ENCODE measurements around the gene STK24.
A peak's percentile ranks its signal among the peaks of the same experiment; 100 is the strongest.
"Not testable (repeated sequence)": the region's sequence is repeated elsewhere in the genome, so short reads cannot be mapped to it uniquely, and the experiment has no call there.

The STK24 gene

GRCh38 chr13:98576963-98577835, at the start of gene STK24:
TSS of gene STK24 (minus strand) at chr13:98577107. CDS start at chr13:98576786, 321 bp downstream.
- TF ChIP-seq ZC3H10 (CRISPR knock-in tag; IDR thresholded peaks at IDR 0.05), result no peak
- TF ChIP-seq TSHZ2 (CRISPR knock-in tag; IDR thresholded peaks at IDR 0.05), result 0 out of 2 replicates have a peak, but pooled peaks have one; percentile 19
- ATAC-seq, result peak; percentile 51

- ATAC-seq, result no peak
- TF ChIP-seq CREB5 (CRISPR knock-in tag; IDR thresholded peaks at IDR 0.05; ENCODE audit: low read depth) (no peak), TSHZ2 (CRISPR knock-in tag; IDR thresholded peaks at IDR 0.05) (no peak), CSDC2 (CRISPR knock-in tag; IDR thresholded peaks at IDR 0.05) (no peak), BACH2 (CRISPR knock-in tag; IDR thresholded peaks at IDR 0.05; ENCODE audit: borderline replicate concordance) (no peak), CSRNP3 (CRISPR knock-in tag; IDR thresholded peaks at IDR 0.05) (no peak), ZNF8 (CRISPR knock-in tag; IDR thresholded peaks at IDR 0.05) (no peak), OSR1 (CRISPR knock-in tag; IDR thresholded peaks at IDR 0.05) (no peak), ESRRG (CRISPR knock-in tag; IDR thresholded peaks at IDR 0.05) (no peak), POU6F1 (CRISPR knock-in tag; IDR thresholded peaks at IDR 0.05; ENCODE audit: borderline replicate concordance, low read depth) (no peak), ZNF70 (CRISPR knock-in tag; IDR thresholded peaks at IDR 0.05) (no peak)
Observed at GRCh38 chr13:98626298-98626935, 49.5 kb upstream of the STK24 start.

GRCh38 chr13:98624589-98624988, 47.7 kb upstream of the STK24 start:
- not testable (repeated sequence) for ATAC-seq

GRCh38 chr13:98622931-98623331, 46.0 kb upstream of the STK24 start:
- ATAC-seq, result no peak
- TF ChIP-seq PATZ1 (CRISPR knock-in tag; IDR thresholded peaks at IDR 0.05; ENCODE audit: borderline replicate concordance) (no peak), GLIS3 (CRISPR knock-in tag; IDR thresholded peaks at IDR 0.05) (no peak), ZNF8 (CRISPR knock-in tag; IDR thresholded peaks at IDR 0.05) (no peak), RARB (CRISPR knock-in tag; IDR thresholded peaks at IDR 0.05) (no peak), TOX (CRISPR knock-in tag; IDR thresholded peaks at IDR 0.05; ENCODE audit: borderline replicate concordance) (no peak), ZNF70 (CRISPR knock-in tag; IDR thresholded peaks at IDR 0.05) (no peak), ESRRG (CRISPR knock-in tag; IDR thresholded peaks at IDR 0.05) (no peak), POU6F1 (CRISPR knock-in tag; IDR thresholded peaks at IDR 0.05; ENCODE audit: borderline replicate concordance, low read depth) (no peak), CSDC2 (CRISPR knock-in tag; IDR thresholded peaks at IDR 0.05) (no peak), BACH2 (CRISPR knock-in tag; IDR thresholded peaks at IDR 0.05; ENCODE audit: borderline replicate concordance) (no peak), CREB5 (CRISPR knock-in tag; IDR thresholded peaks at IDR 0.05; ENCODE audit: low read depth) (no peak), ARNTL (CRISPR knock-in tag; IDR thresholded peaks at IDR 0.05; ENCODE audit: borderline replicate concordance, low read depth) (no peak), SNAI2 (CRISPR knock-in tag; IDR thresholded peaks at IDR 0.05) (no peak)
